MM.1S (cell line): ENCODE data around the gene MBD2.

Experiments
- DNase-seq: peaks from one replicate; pipeline ENCODE4 v3.0.0-alpha.2; 2015
- H2AFZ ChIP-seq: fragments of 300-600 bp; sonication (generic); 2 replicates; pipeline ENCODE4 v1.6.0; 2016; ENCODE audit warnings: antibody characterized with exemption, low read length
- H3F3A ChIP-seq: fragments of 300-600 bp; sonication (generic); 2 replicates; pipeline ENCODE4 v1.6.1; 2016; ENCODE audit warnings: mild to moderate bottlenecking, antibody characterized with exemption, low read length, moderate library complexity, mixed read lengths; ENCODE audit not compliant: insufficient read depth
- H3K27ac ChIP-seq: fragments of 300-600 bp; sonication (generic); 2 replicates; pipeline ENCODE4 v1.5.1; 2016; ENCODE audit warnings: mild to moderate bottlenecking, low read length
- H3K27me3 ChIP-seq: fragments of 300-600 bp; sonication (generic); replicated peaks from 2 replicates; pipeline ENCODE4 v1.6.0; 2016; ENCODE audit warnings: low read length; ENCODE audit not compliant: insufficient read depth
- H3K36me3 ChIP-seq: fragments of 300-600 bp; sonication (generic); replicated peaks from 2 replicates; pipeline ENCODE4 v1.6.1; 2016; ENCODE audit warnings: mild to moderate bottlenecking, low read length, mixed read lengths; ENCODE audit not compliant: insufficient read depth
- H3K4me1 ChIP-seq: fragments of 300-600 bp; sonication (generic); 2 replicates; pipeline ENCODE4 v1.6.1; 2016; ENCODE audit warnings: low read length, mixed read lengths
- H3K4me2 ChIP-seq: fragments of 300-600 bp; sonication (generic); 2 replicates; pipeline ENCODE4 v1.6.0; 2016; ENCODE audit warnings: low read depth, low read length
- H3K4me3 ChIP-seq: fragments of 300-600 bp; sonication (generic); 2 replicates; pipeline ENCODE4 v1.5.1; 2016; ENCODE audit warnings: low read length, mixed read lengths
- H3K79me2 ChIP-seq: fragments of 300-600 bp; sonication (generic); 2 replicates; pipeline ENCODE4 v1.6.1; 2016; ENCODE audit warnings: mixed run types, low read length, mixed read lengths
- H3K9ac ChIP-seq: fragments of 300-600 bp; sonication (generic); 2 replicates; pipeline ENCODE4 v1.6.1; 2016; ENCODE audit warnings: low read length, mixed read lengths
- H3K9me2 ChIP-seq: fragments of 300-600 bp; sonication (generic); replicated peaks from 2 replicates; pipeline ENCODE4 v1.6.1; 2016; ENCODE audit warnings: mild to moderate bottlenecking, low read length, mixed read lengths; ENCODE audit not compliant: insufficient read depth
- H3K9me3 ChIP-seq: fragments of 300-600 bp; sonication (generic); replicated peaks from 2 replicates; pipeline ENCODE4 v1.6.1; 2016; ENCODE audit warnings: mild to moderate bottlenecking, low read length, mixed read lengths; ENCODE audit not compliant: insufficient read depth
- H4K20me1 ChIP-seq: fragments of 300-600 bp; sonication (generic); 2 replicates; pipeline ENCODE4 v1.6.1; 2016; ENCODE audit warnings: mild to moderate bottlenecking, low read length, moderate library complexity, mixed read lengths; ENCODE audit not compliant: insufficient read depth
- EZH2 ChIP-seq: fragments of 300-600 bp; sonication (generic); optimal IDR thresholded peaks from 2 replicates; pipeline ENCODE3; 2017; ENCODE audit warnings: low read depth, mild to moderate bottlenecking, antibody characterized with exemption, low read length, mixed read lengths
- EZH2phosphoT487 ChIP-seq: fragments of 300-600 bp; sonication (generic); IDR thresholded peaks from 2 replicates; pipeline ENCODE4 v1.6.1; 2018; ENCODE audit warnings: antibody characterized with exemption, low read length
- TF ChIP-seq, protein P1 (sequence below): fragments of 300-600 bp; sonication (generic); IDR thresholded peaks from 2 replicates; pipeline ENCODE4 v1.5.1; 2016; ENCODE audit warnings: antibody characterized with exemption, low read length, mixed read lengths

The MBD2 gene

DNA sequence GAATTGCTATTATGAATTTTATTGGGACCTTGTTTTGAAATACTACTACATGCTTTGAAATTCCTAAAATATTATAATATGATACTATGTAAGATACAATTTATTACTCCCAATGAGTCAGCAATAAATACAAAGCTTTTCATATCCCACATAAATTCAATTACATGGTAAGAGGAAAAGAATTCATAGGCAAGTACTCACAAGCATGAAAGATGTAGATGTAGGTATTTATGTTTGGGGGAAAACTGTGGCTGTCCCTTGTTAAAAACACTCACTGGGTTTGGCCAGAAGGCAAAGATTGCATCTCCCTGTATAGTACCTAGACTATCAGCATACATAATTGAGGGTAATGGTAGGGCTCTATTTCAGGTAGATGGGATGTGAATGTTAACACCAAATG, 90.4 kb downstream of the MBD2 start:
- no peaks in the 10 kb centered on the region for H3K9me2 ChIP-seq
- no peaks in the 10 kb centered on the region for H3K27me3 ChIP-seq
- no peaks in the 10 kb centered on the region for H3K4me1 ChIP-seq
- H3K4me2 ChIP-seq, result no peak overlapping the region
- H3K36me3 ChIP-seq, result no peaks in the 10 kb centered on the region
- no peak for DNase-seq
- no peak overlapping the region for H2AFZ ChIP-seq
- no peaks in the 10 kb centered on the region for H3K79me2 ChIP-seq
- H4K20me1 ChIP-seq, result no peaks in the 10 kb centered on the region
- H3F3A ChIP-seq, result no peaks in the 10 kb centered on the region
- H3K9ac ChIP-seq, result no peak overlapping the region
- TF ChIP-seq, protein P1, sequence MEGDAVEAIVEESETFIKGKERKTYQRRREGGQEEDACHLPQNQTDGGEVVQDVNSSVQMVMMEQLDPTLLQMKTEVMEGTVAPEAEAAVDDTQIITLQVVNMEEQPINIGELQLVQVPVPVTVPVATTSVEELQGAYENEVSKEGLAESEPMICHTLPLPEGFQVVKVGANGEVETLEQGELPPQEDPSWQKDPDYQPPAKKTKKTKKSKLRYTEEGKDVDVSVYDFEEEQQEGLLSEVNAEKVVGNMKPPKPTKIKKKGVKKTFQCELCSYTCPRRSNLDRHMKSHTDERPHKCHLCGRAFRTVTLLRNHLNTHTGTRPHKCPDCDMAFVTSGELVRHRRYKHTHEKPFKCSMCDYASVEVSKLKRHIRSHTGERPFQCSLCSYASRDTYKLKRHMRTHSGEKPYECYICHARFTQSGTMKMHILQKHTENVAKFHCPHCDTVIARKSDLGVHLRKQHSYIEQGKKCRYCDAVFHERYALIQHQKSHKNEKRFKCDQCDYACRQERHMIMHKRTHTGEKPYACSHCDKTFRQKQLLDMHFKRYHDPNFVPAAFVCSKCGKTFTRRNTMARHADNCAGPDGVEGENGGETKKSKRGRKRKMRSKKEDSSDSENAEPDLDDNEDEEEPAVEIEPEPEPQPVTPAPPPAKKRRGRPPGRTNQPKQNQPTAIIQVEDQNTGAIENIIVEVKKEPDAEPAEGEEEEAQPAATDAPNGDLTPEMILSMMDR, result no peak
- TF ChIP-seq EZH2 (no peak), EZH2phosphoT487 (no peak)
- no peak overlapping the region for H3K4me3 ChIP-seq
- no peaks in the 10 kb centered on the region for H3K9me3 ChIP-seq
- no peak overlapping the region for H3K27ac ChIP-seq

DNA sequence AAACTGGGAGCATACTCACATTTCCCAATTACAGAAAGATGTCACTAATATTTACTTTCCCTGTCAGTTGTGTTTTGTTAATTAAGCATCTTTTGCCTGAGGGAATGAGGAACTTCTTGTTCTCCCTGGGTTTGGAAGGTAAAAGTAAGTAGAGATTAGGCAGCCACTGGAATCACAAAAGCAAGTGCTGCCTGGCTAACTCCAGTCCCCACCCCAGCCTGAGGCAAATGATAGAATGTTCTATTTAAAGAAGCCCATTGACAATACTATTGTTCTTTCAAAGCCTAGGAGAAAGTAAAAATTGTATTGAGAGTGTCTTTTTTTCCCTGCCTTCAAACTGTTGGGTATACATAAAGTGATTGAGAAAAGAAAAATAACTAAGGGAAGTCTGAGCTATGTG, 93.8 kb downstream of the MBD2 start:
- H2AFZ ChIP-seq, result no peak overlapping the region
- no peak overlapping the region for H3K9ac ChIP-seq
- H3K4me1 ChIP-seq, result no peaks in the 10 kb centered on the region
- TF ChIP-seq EZH2 (no peak), EZH2phosphoT487 (no peak)
- TF ChIP-seq, protein P1, result no peak
- no peak overlapping the region for H3K27ac ChIP-seq
- no peaks in the 10 kb centered on the region for H3K9me2 ChIP-seq
- H3F3A ChIP-seq, result no peaks in the 10 kb centered on the region
- H4K20me1 ChIP-seq, result no peaks in the 10 kb centered on the region
- H3K4me2 ChIP-seq, result no peak overlapping the region
- H3K36me3 ChIP-seq, result no peaks in the 10 kb centered on the region
- H3K9me3 ChIP-seq, result no peaks in the 10 kb centered on the region
- no peaks in the 10 kb centered on the region for H3K79me2 ChIP-seq
- no peak overlapping the region for H3K4me3 ChIP-seq
- H3K27me3 ChIP-seq, result no peaks in the 10 kb centered on the region
- DNase-seq, result no peak

DNA sequence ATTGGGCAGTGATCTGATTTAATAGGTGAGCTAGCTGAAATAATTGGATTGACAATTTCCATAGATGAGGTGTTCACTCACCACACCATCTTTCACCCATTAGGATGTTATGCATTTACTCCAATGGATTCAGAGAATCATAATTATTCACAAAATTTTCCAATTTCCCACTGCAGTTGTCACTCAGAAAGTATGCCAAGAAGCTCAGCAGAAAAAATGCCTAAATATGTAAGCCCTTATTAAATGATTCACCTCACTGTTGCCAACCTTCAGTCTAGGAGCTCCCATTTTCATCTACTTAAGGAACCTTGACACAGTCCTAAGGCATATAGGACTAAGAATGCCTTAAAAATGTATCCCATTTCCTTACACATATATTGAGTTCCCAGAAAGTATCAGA, 94.3 kb downstream of the MBD2 start:
- Histone ChIP-seq H3K4me2 (no peak overlapping the region), H3K27me3 (no peaks in the 10 kb centered on the region), H3F3A (no peaks in the 10 kb centered on the region), H3K36me3 (no peaks in the 10 kb centered on the region), H2AFZ (no peak overlapping the region), H3K9me2 (no peaks in the 10 kb centered on the region), H3K79me2 (no peaks in the 10 kb centered on the region), H3K4me3 (no peak overlapping the region), H3K9me3 (no peaks in the 10 kb centered on the region), H3K27ac (no peak overlapping the region), H4K20me1 (no peaks in the 10 kb centered on the region), H3K9ac (no peak overlapping the region), H3K4me1 (no peaks in the 10 kb centered on the region)
- TF ChIP-seq EZH2 (no peak), EZH2phosphoT487 (no peak)
- TF ChIP-seq, protein P1, result no peak
- no peak for DNase-seq
